Stimulated activated CD8-positive, alpha-beta memory T cell treated with anti-CD3 and anti-CD28 coated beads, Interleukin-7, amount 100 ng/mL, for 1 hour (primary cell): Measurements from ENCODE around the gene EXTL1.
"Not testable (repeated sequence)": the region's sequence is repeated elsewhere in the genome, so short reads cannot be mapped to it uniquely, and the experiment has no call there.

Experiments used
- DNase-seq, 2 donors: peaks; one replicate each; pipeline ENCODE4 v3.0.0-alpha.2; 2020; ENCODE audit warnings: low read depth in 2 of 2

Gene EXTL1

GRCh38 chr1:26021647-26022403, at the start of gene EXTL1:
EXTL1 (plus strand) TSS chr1:26021775; CDS start chr1:26022647, 872 bp downstream.
- DNase-seq, result no peak

GRCh38 chr1:25971811-25972180, 49.8 kb upstream of the EXTL1 start:
- no peak for DNase-seq

- no peak for DNase-seq
Observed at GRCh38 chr1:25973610-25974321, 47.8 kb upstream of the EXTL1 start.

- DNase-seq, result no peak
Observed at GRCh38 chr1:25977801-25978200, 43.8 kb upstream of the EXTL1 start.

- DNase-seq, result no peak
Observed at GRCh38 chr1:25978403-25978802, 43.2 kb upstream of the EXTL1 start.

- no peak for DNase-seq
Observed at GRCh38 chr1:25979210-25979609, 42.4 kb upstream of the EXTL1 start.

GRCh38 chr1:25985171-25985570, 36.4 kb upstream of the EXTL1 start:
- DNase-seq, result no peak

GRCh38 chr1:25985670-25986069, 35.9 kb upstream of the EXTL1 start:
- DNase-seq, result no peak

GRCh38 chr1:25986773-25987172, 34.8 kb upstream of the EXTL1 start:
- not testable (repeated sequence) for DNase-seq

- DNase-seq, result no peak
Observed at GRCh38 chr1:25987951-25988350, 33.6 kb upstream of the EXTL1 start.

GRCh38 chr1:25989440-25990234, 31.9 kb upstream of the EXTL1 start:
- no peak for DNase-seq

GRCh38 chr1:25990251-25990650, 31.3 kb upstream of the EXTL1 start:
- no peak for DNase-seq

GRCh38 chr1:25990702-25991395, 30.7 kb upstream of the EXTL1 start:
- peak; percentile 14 to 20 for DNase-seq

GRCh38 chr1:25991937-25992688, 29.5 kb upstream of the EXTL1 start:
- no peak for DNase-seq

- DNase-seq, result no peak
Observed at GRCh38 chr1:25992689-25993171, 28.8 kb upstream of the EXTL1 start.

- no peak for DNase-seq
Observed at GRCh38 chr1:25993197-25993951, 28.2 kb upstream of the EXTL1 start.

- no peak for DNase-seq
Observed at GRCh38 chr1:25994402-25995150, 27.0 kb upstream of the EXTL1 start.

GRCh38 chr1:25996966-25997827, 24.4 kb upstream of the EXTL1 start:
- DNase-seq, result no peak
